Measurements from ENCODE around the gene HPCAL4.

DNA sequence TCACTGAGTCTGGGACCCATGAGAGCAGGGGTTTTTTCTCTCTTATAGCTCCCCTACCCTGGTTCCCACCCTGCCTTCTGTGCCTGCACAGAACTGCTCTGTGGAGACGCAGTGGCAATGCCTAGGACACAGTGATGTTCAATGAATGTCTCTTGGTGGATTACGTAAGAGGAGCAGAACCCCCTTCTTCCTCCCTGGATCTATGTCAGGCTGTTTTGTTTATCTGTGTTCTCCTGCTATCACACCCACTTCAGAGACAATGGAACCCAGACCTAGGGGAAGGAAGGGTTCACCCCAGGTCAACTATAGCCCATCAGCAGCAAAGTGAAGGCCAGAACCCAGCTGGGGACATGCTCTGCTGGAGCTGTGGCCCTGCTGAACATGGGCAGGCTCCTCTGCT lies 2.0 kb downstream of the HPCAL4 start:
- TF ChIP-seq, protein P1, sequence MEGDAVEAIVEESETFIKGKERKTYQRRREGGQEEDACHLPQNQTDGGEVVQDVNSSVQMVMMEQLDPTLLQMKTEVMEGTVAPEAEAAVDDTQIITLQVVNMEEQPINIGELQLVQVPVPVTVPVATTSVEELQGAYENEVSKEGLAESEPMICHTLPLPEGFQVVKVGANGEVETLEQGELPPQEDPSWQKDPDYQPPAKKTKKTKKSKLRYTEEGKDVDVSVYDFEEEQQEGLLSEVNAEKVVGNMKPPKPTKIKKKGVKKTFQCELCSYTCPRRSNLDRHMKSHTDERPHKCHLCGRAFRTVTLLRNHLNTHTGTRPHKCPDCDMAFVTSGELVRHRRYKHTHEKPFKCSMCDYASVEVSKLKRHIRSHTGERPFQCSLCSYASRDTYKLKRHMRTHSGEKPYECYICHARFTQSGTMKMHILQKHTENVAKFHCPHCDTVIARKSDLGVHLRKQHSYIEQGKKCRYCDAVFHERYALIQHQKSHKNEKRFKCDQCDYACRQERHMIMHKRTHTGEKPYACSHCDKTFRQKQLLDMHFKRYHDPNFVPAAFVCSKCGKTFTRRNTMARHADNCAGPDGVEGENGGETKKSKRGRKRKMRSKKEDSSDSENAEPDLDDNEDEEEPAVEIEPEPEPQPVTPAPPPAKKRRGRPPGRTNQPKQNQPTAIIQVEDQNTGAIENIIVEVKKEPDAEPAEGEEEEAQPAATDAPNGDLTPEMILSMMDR (IDR thresholded peaks at IDR 0.05 in 2 of 3, conservative IDR thresholded peaks at IDR 0.05 in 1 of 3; ENCODE audit: control insufficient read depth in 2 of 3, extremely low read depth in 1 of 3, insufficient read depth in 1 of 3, low read depth in 3 of 3, low read length in 3 of 3), result no peak
- TF ChIP-seq SP1 (IDR thresholded peaks at IDR 0.05; ENCODE audit: low read depth, low read length), result no peak
- no peak for TF ChIP-seq LARP7 (IDR thresholded peaks at IDR 0.05)
- TF ChIP-seq, protein P2, sequence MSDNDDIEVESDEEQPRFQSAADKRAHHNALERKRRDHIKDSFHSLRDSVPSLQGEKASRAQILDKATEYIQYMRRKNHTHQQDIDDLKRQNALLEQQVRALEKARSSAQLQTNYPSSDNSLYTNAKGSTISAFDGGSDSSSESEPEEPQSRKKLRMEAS (IDR thresholded peaks at IDR 0.05; ENCODE audit: low read depth, low read length), result no peak

Data from GM12878 (cell line).